ENCODE measurements around the gene TAPBP.

DNA sequence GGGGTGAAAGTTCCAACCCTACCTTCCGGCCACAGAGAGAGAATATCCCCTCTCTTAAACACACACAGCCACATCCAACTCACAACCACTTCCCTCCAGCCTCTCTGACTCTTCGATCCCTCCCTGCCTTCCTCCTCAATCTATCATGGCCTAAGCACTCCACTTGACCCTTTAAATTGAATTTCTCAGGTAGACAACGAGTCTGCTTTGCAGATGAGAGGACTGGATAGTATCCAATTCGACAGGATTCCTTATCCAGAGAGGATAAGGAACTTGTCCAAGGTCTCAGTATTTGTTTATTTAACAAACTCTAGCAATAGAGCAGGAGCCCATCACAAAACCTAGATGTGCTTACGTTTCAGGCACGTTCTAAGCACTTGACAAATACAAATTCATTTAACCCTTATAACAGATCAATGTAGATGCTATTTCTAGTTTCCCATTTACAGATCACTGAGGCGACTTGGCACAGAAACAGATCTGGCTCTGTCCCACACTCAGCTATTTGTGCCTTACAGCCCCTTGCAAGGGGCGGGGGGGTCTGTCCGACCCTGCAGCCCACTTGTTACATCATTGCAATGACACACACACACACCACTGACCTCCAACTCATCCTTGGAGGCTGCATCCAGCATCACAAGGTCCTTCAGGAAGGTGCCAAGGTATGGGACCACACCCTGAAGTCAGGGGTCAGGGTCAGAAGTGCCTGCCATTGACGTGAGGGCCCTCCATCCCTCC, 19.6 kb downstream of the TAPBP start:
- TF ChIP-seq, protein P1, sequence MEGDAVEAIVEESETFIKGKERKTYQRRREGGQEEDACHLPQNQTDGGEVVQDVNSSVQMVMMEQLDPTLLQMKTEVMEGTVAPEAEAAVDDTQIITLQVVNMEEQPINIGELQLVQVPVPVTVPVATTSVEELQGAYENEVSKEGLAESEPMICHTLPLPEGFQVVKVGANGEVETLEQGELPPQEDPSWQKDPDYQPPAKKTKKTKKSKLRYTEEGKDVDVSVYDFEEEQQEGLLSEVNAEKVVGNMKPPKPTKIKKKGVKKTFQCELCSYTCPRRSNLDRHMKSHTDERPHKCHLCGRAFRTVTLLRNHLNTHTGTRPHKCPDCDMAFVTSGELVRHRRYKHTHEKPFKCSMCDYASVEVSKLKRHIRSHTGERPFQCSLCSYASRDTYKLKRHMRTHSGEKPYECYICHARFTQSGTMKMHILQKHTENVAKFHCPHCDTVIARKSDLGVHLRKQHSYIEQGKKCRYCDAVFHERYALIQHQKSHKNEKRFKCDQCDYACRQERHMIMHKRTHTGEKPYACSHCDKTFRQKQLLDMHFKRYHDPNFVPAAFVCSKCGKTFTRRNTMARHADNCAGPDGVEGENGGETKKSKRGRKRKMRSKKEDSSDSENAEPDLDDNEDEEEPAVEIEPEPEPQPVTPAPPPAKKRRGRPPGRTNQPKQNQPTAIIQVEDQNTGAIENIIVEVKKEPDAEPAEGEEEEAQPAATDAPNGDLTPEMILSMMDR (IDR thresholded peaks at IDR 0.05): no peak
- TF ChIP-seq POLR2AphosphoS5 (IDR thresholded peaks at IDR 0.05) (no peak), POLR2A (IDR thresholded peaks at IDR 0.05) (no peak)

Data from breast epithelium (tissue), 3 donors.